BE2C (cell line): ENCODE results near the gene NAPEPLD.

Source experiments
- DNase-seq: peaks from one replicate; pipeline ENCODE4 v3.0.0-alpha.2; 2020
- H3K27me3 ChIP-seq: fragments of 250-450 bp; sonication (Bioruptor Pico); 2 replicates; pipeline ENCODE4 v1.5.1; 2020; ENCODE audit warnings: mild to moderate bottlenecking
- H3K36me3 ChIP-seq: fragments of 250-450 bp; sonication (Bioruptor Pico); 2 replicates; pipeline ENCODE4 v1.5.1; 2020; ENCODE audit warnings: mild to moderate bottlenecking
- H3K4me1 ChIP-seq: fragments of 250-450 bp; sonication (Bioruptor Pico); 2 replicates; pipeline ENCODE4 v1.5.1; 2020
- H3K4me3 ChIP-seq: 2 replicates; pipeline ENCODE4 v1.5.1; 2011; ENCODE audit warnings: low read depth, low read length
- H3K9me3 ChIP-seq: fragments of 250-450 bp; sonication (Bioruptor Pico); 2 replicates; pipeline ENCODE4 v1.5.1; 2020
- TF ChIP-seq, protein P1 (sequence below): IDR thresholded peaks from 2 replicates; pipeline ENCODE4 v1.5.1; 2012; ENCODE audit warnings: mild to moderate bottlenecking, low read depth, low read length

Gene NAPEPLD

DNA sequence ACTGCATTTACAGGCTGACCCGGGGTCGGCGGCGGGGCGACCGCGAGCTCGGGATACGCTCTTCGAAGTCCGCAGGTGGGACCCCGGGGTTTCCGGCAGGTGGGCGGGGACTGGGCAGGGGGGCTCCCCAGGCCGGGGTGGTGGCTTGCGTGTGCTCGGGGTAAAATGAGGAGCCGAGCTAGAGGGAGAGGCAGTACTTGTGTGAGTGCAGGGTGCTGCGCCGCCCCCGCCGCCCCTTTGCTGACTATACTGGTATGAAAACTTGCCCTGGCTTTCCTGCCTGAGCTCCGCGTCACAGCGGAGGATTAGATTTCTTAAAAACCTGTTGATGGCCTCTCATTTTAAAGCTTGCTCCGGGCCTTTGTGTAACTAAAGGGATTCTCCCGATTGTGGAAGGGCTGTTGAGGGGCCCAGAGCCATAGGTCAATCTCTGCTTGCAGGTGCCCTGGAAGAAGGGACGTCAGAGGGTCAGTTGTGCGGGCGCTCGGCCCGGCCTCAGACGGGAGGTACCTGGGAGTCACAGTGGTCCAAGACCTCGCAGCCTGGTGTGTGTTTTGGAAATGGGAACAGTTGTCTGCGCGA lies 73.5 kb downstream of the NAPEPLD start:
- H3K9me3 ChIP-seq, result no peaks in the 10 kb centered on the region
- H3K36me3 ChIP-seq, result no peaks in the 10 kb centered on the region
- peak; percentile 49 for DNase-seq
- H3K27me3 ChIP-seq, result no peaks in the 10 kb centered on the region
- TF ChIP-seq, protein P1, sequence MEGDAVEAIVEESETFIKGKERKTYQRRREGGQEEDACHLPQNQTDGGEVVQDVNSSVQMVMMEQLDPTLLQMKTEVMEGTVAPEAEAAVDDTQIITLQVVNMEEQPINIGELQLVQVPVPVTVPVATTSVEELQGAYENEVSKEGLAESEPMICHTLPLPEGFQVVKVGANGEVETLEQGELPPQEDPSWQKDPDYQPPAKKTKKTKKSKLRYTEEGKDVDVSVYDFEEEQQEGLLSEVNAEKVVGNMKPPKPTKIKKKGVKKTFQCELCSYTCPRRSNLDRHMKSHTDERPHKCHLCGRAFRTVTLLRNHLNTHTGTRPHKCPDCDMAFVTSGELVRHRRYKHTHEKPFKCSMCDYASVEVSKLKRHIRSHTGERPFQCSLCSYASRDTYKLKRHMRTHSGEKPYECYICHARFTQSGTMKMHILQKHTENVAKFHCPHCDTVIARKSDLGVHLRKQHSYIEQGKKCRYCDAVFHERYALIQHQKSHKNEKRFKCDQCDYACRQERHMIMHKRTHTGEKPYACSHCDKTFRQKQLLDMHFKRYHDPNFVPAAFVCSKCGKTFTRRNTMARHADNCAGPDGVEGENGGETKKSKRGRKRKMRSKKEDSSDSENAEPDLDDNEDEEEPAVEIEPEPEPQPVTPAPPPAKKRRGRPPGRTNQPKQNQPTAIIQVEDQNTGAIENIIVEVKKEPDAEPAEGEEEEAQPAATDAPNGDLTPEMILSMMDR, result no peak
- peak overlapping the region; percentile 91 for H3K4me3 ChIP-seq
- no peaks in the 10 kb centered on the region for H3K4me1 ChIP-seq

DNA sequence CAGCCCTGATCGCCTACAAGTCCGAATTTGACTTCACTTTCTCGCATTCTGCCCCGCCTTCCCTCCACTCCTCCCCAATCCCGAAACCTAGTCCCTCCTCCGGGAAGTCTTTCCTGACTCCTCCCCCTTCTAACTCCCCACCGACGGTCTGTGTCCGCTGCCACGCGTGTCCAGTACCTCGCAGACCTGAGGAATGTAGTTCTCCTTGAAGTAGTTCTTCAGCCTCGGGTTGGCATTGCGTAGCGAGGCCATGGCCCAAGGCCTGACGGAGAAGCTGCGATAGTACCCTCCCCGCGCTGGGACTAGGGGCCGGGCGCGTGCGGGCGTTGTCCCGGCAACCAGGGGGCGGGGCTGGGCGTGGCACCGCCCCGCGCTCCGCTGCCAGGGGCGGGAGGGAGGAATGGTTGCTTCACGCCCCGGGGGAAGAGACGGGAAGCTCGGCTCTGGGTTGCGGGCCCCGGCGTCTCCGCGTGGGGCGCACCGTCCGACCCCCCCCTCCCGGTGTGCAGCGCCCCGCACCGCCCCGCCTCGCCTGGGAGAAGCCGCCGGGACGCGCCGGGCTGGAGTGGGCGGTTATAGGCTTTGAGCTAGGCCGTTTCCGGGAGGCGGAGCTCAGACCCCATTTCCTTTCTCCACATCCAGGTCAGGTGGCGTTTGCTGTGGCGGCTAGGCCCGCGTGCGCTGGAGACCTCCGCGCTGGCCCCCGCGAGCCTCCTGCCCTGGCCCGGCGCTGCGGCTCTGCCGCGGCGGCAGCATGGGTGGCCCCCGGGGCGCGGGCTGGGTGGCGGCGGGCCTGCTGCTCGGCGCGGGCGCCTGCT lies 74.2 kb downstream of the NAPEPLD start, which contains the start of the genes ARMC10 and FBXL13:
TSS of gene ARMC10 (plus strand) at position 622 of the 818 bp plus-strand sequence. CDS start at position 755, 133 bp downstream.
TSS of gene FBXL13 (minus strand) at position 278 of the 818 bp plus-strand sequence.
- Histone ChIP-seq H3K27me3 (no peaks in the 10 kb centered on the region), H3K9me3 (no peaks in the 10 kb centered on the region), H3K4me1 (no peaks in the 10 kb centered on the region), H3K36me3 (no peaks in the 10 kb centered on the region), H3K4me3 (peak within 1 kb of the TSS; percentile 91)
- DNase-seq, result peak; percentile 92
- TF ChIP-seq, protein P1, result 0 out of 2 replicates have a peak, but pooled peaks have one; percentile 10

DNA sequence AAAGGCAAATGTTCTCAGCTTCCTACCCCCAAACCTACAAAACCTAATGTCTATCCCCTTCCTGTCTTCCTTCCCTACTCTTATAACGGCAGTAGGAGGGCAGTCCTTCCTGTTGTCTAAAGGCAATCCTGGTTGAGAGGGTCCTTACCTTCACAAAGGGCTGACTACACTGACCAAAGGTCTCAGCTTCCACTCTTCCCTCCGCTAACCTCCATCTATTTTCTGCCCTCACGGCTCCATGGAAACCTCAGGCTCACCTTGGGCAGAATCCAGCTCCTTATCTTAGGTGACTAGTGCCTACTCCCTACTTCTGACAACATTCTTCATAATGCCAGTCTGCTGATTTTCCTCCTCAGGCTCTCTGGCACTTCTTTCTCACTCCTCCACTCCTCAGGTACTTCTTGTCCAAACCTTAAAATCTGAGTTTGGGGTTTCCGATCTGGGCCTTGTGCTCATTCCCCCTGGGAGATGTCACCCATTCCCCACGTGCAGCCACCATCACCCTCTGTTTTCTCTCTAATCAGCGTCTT lies 74.8 kb downstream of the NAPEPLD start:
- Histone ChIP-seq H3K27me3 (no peaks in the 10 kb centered on the region), H3K9me3 (no peaks in the 10 kb centered on the region), H3K36me3 (no peaks in the 10 kb centered on the region), H3K4me3 (peak overlapping the region; percentile 91), H3K4me1 (no peaks in the 10 kb centered on the region)
- DNase-seq, result no peak
- TF ChIP-seq, protein P1, result no peak

DNA sequence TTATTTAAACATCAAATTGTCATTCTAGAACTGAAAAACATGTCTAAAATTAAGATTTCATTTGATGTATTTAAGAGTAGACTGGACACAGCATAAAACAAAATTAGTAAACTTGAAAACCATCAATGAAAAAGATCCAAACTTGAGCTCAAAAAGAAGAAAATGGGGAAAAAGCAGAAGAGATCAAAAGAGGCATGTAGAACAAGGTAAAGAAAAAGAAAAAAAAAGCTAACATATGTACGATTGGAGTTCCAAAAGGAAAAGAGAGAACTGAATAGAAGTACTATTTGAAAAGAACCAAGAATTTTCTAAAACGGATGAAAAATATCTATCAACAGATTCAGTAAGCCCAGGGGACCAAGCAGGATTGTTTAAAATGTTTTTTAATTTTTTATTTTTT lies 77.9 kb downstream of the NAPEPLD start:
- Histone ChIP-seq H3K9me3 (no peaks in the 10 kb centered on the region), H3K4me3 (no peak overlapping the region), H3K27me3 (no peaks in the 10 kb centered on the region), H3K4me1 (no peaks in the 10 kb centered on the region), H3K36me3 (no peaks in the 10 kb centered on the region)
- no peak for DNase-seq
- TF ChIP-seq, protein P1, result no peak

DNA sequence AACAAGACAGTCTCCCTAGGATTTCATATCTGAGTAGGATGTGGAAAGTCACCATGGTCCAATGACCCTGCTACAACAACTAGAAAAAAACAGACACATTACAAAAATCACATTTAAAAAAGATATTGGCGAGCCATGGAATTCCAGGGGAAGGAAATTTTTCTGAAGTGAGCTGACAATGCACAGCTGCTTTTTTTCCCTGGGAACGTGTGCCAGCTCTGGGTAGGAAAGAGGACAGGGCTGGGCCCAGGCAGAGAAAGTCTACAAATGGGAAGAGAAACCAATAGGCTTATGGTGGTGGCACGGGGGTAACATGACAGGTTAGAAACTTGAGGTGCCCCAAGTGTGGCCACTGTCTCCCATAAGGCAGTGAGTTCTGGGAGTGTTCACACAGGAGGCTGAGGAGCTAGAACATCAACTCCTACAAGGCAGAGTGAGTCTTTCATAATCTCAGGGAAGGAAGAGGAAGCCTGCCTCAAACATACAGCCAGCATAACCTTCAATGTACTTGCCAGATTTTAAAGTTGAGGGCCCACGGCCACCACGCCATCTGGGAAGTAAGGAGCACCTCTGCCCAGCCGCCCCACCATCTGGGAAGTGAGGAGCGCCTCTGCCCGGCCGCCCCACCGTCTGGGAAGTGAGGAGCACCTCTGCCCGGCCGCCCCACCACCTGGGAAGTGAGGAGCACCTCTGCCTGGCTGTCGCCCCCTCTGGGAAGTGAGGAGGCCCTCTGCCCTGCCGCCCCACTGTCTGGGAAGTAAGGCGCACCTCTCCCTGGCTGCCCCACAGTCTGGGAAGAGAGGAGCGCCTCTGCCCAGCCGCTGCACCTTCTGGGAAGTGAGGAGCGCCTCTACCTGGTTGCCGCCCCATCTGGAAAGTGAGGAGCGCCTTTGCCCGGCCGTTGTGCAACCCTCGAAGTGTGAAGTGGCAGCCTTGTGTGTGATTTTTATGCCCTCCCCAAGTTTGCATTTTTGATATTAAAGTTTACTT lies 80.2 kb downstream of the NAPEPLD start:
- no peaks in the 10 kb centered on the region for H3K9me3 ChIP-seq
- H3K4me3 ChIP-seq, result no peak overlapping the region
- DNase-seq, result no peak
- H3K36me3 ChIP-seq, result no peaks in the 10 kb centered on the region
- no peaks in the 10 kb centered on the region for H3K4me1 ChIP-seq
- no peaks in the 10 kb centered on the region for H3K27me3 ChIP-seq
- TF ChIP-seq, protein P1, result no peak
